Liver (tissue), 9 donors: ENCODE data around the gene DRC1. TPM values are rescaled to one million over a fixed set of nuclear protein-coding genes. Genes with fewer than 3 reads are reported as not detected.

Source experiments
- DNase-seq: peaks from one replicate; pipeline ENCODE4 v3.0.0-alpha.2; 2017; ENCODE audit warnings: low spot score
- H3K27ac ChIP-seq, 2 donors: one replicate each; pipeline ENCODE4 v1.7.0; 2013; ENCODE audit warnings: inconsistent platforms in 2 of 2, low read length in 2 of 2, control low read depth in 1 of 2, low read depth in 1 of 2, mild to moderate bottlenecking in 1 of 2
- H3K27me3 ChIP-seq, 4 donors: one replicate each; pipeline versions ENCODE4 v1.6.1 to v1.7.0; 2013; ENCODE audit warnings: low read length in 3 of 4, inconsistent platforms in 1 of 4, mild to moderate bottlenecking in 1 of 4, moderate library complexity in 1 of 4; ENCODE audit not compliant: control insufficient read depth in 4 of 4, insufficient read depth in 4 of 4
- H3K36me3 ChIP-seq, 4 donors: one replicate each; pipeline versions ENCODE4 v1.6.1 to v1.7.0; 2013; ENCODE audit warnings: low read length in 3 of 4, mild to moderate bottlenecking in 3 of 4, low read depth in 1 of 4, moderate library complexity in 1 of 4; ENCODE audit not compliant: control insufficient read depth in 4 of 4, insufficient read depth in 3 of 4
- H3K4me1 ChIP-seq, 4 donors: one replicate each; pipeline versions ENCODE4 v1.6.1 to v1.7.0; 2013; ENCODE audit warnings: low read length in 3 of 4, mild to moderate bottlenecking in 3 of 4, moderate library complexity in 1 of 4; ENCODE audit not compliant: control insufficient read depth in 4 of 4, insufficient read depth in 4 of 4
- H3K4me3 ChIP-seq, 3 donors: one replicate each; pipeline versions ENCODE4 v1.6.1 to v1.7.0; 2013; ENCODE audit warnings: low read length in 3 of 3, control low read depth in 1 of 3, low read depth in 1 of 3, mild to moderate bottlenecking in 1 of 3
- H3K9ac ChIP-seq, 2 donors: one replicate each; pipeline ENCODE4 v1.7.0; 2013; ENCODE audit warnings: low read length in 2 of 2, mild to moderate bottlenecking in 2 of 2, moderate library complexity in 2 of 2, control low read depth in 1 of 2, low read depth in 1 of 2
- H3K9me3 ChIP-seq, 4 donors: one replicate each; pipeline versions ENCODE4 v1.6.1 to v1.7.0; 2013; ENCODE audit warnings: low read length in 3 of 4; ENCODE audit not compliant: control insufficient read depth in 4 of 4
- ATF3 ChIP-seq: IDR thresholded peaks from 2 replicates; pipeline ENCODE4 v1.6.1; 2016; ENCODE audit warnings: antibody characterized with exemption
- CTCF ChIP-seq: fragments of 150-350 bp; IDR thresholded peaks from 2 replicates; pipeline ENCODE4 v1.5.1; 2017; ENCODE audit warnings: improper control_type of control experiment, low read depth, low read length; ENCODE audit not compliant: missing input control
- EGR1 ChIP-seq, 2 donors: IDR thresholded peaks; 2 replicates each; pipeline ENCODE4 v1.6.1; 2016 to 2018; ENCODE audit warnings: antibody characterized with exemption in 2 of 2, low read depth in 2 of 2
- FOXA1 ChIP-seq: IDR thresholded peaks from 2 replicates; pipeline ENCODE4 v1.6.1; 2016; ENCODE audit warnings: antibody characterized with exemption
- GABPA ChIP-seq, 2 donors: IDR thresholded peaks in 1 of 2; conservative IDR thresholded peaks in 1 of 2; 2 replicates each; pipeline ENCODE4 v1.6.1; 2016; ENCODE audit warnings: antibody characterized with exemption in 2 of 2, mild to moderate bottlenecking in 1 of 2, moderate library complexity in 1 of 2
- HNF4A ChIP-seq, 2 donors: conservative IDR thresholded peaks; 2 replicates each; pipeline ENCODE4 v1.6.1; 2016; ENCODE audit warnings: antibody characterized with exemption in 2 of 2, mild to moderate bottlenecking in 2 of 2
- HNF4G ChIP-seq: IDR thresholded peaks from 2 replicates; pipeline ENCODE4 v1.6.1; 2016; ENCODE audit warnings: antibody characterized with exemption
- JUND ChIP-seq, 2 donors: IDR thresholded peaks; 2 replicates each; pipeline ENCODE4 v1.6.1; 2016; ENCODE audit warnings: antibody characterized with exemption in 2 of 2
- MAX ChIP-seq: IDR thresholded peaks from 2 replicates; pipeline ENCODE4 v1.6.1; 2016; ENCODE audit warnings: antibody characterized with exemption
- NR2F2 ChIP-seq: IDR thresholded peaks from 2 replicates; pipeline ENCODE4 v1.6.1; 2016; ENCODE audit warnings: antibody characterized with exemption
- RAD21 ChIP-seq, 2 donors: IDR thresholded peaks; 2 replicates each; pipeline ENCODE4 v1.6.1; 2016; ENCODE audit warnings: antibody characterized with exemption in 2 of 2, mild to moderate bottlenecking in 2 of 2
- REST ChIP-seq: IDR thresholded peaks from 2 replicates; pipeline ENCODE4 v1.6.1; 2016; ENCODE audit warnings: antibody characterized with exemption, mild to moderate bottlenecking
- RXRA ChIP-seq, 2 donors: IDR thresholded peaks; 2 replicates each; pipeline ENCODE4 v1.6.1; 2017 to 2018; ENCODE audit warnings: antibody characterized with exemption in 2 of 2, mild to moderate bottlenecking in 1 of 2
- SP1 ChIP-seq: IDR thresholded peaks from 2 replicates; pipeline ENCODE4 v1.6.1; 2018; ENCODE audit warnings: antibody characterized with exemption, mild to moderate bottlenecking
- TAF1 ChIP-seq: conservative IDR thresholded peaks from 2 replicates; pipeline ENCODE4 v1.6.1; 2016; ENCODE audit warnings: antibody characterized with exemption, mild to moderate bottlenecking
- YY1 ChIP-seq: IDR thresholded peaks from 2 replicates; pipeline ENCODE4 v1.6.1; 2016; ENCODE audit warnings: antibody characterized with exemption, mild to moderate bottlenecking
- ZBTB33 ChIP-seq: IDR thresholded peaks from 2 replicates; pipeline ENCODE4 v1.6.1; 2016; ENCODE audit warnings: antibody characterized with exemption
- WGBS: extraction: QIAGEN DNeasy Blood & Tissue Kit; methylation state at CpG from one replicate; pipeline ENCODE4 v1.1.7; 2013; 5-methylcytosine and 5-hydroxymethylcytosine counted together
- polyA plus RNA-seq, 2 donors: library from polyadenylated mRNA; stranded (reverse) in 1 of 2; unstranded in 1 of 2; fragments of 200-250 nt in 1 of 2; fragments of >200 nt in 1 of 2; fragmentation: Nextera tagmentation in 1 of 2; extraction: Ambion mirVana in 1 of 2; gene quantifications; one replicate each; pipeline versions ENCODE4 v1.2.1 to v1.2.3, GENCODE V29; 2013 to 2015
- total RNA-seq, 2 donors: library from RNA; depleted of rRNA; stranded (reverse); fragments of >200 nt; gene quantifications; one replicate each; pipeline ENCODE4 v1.2.3, GENCODE V29; 2014
- donor health status: healthy.
- donor health status: healthy.
- donor health status: healthy.
- donor health status: healthy.
- donor health status: healthy.

The DRC1 gene
- total and polyA plus RNA-seq, 4 donors, result 0.28 TPM; not detected in 3

GRCh38 chr2:26400723-26401122 is 997 bp upstream of the DRC1 start:
- Histone ChIP-seq H3K27me3 (no peaks in the 10 kb centered on the region), H3K4me1 (peaks cover 0 to 4% (median 3%) of the 10 kb centered on the region in 4 donors), H3K4me3 (no peak overlapping the region), H3K9me3 (no peaks in the 10 kb centered on the region), H3K27ac (no peak overlapping the region), H3K9ac (no peak overlapping the region), H3K36me3 (peaks cover 0 to 5% (median 2%) of the 10 kb centered on the region in 4 donors)
- WGBS, result 88% methylated on average over 5 of the region's 5 CpGs
- TF ChIP-seq RXRA (IDR thresholded peaks at IDR 0.05) (no peak), SP1 (no peak), YY1 (no peak), NR2F2 (no peak), GABPA (IDR thresholded peaks at IDR 0.05 in 1 of 2, conservative IDR thresholded peaks at IDR 0.05 in 1 of 2) (no peak), CTCF (no peak), RAD21 (IDR thresholded peaks at IDR 0.05) (no peak), FOXA1 (no peak), HNF4A (conservative IDR thresholded peaks at IDR 0.05) (no peak), MAX (no peak), ZBTB33 (no peak), JUND (IDR thresholded peaks at IDR 0.05) (no peak), EGR1 (IDR thresholded peaks at IDR 0.05; ENCODE audit: low read depth in 2 of 2) (no peak), REST (no peak)
- no peak for DNase-seq

- no peak for DNase-seq
- Histone ChIP-seq H3K36me3 (no peaks in the 10 kb centered on the region), H3K4me1 (peaks cover 0 to 4% (median under 1%) of the 10 kb centered on the region in 4 donors), H3K27me3 (no peaks in the 10 kb centered on the region), H3K9me3 (no peaks in the 10 kb centered on the region), H3K4me3 (no peak overlapping the region), H3K27ac (no peak overlapping the region), H3K9ac (no peak overlapping the region)
- TF ChIP-seq EGR1 (IDR thresholded peaks at IDR 0.05; ENCODE audit: low read depth in 2 of 2), result no peak
- TF ChIP-seq REST, result no peak
- no peak for TF ChIP-seq ZBTB33
- TF ChIP-seq TAF1, result no peak
- TF ChIP-seq ATF3, result no peak
- TF ChIP-seq HNF4G, result no peak
- WGBS, result 76% methylated on average over 9 of the region's 9 CpGs
Measured at GRCh38 chr2:26407526-26407925, 5.8 kb downstream of the DRC1 start.
